ENCODE data around the gene ADCY4. TPM values are rescaled to one million over a fixed set of nuclear protein-coding genes. Genes with fewer than 3 reads are reported as not detected.

The ADCY4 gene
- total and polyA plus RNA-seq, 2 of the 8 experiments (the other 6 are each of a cell fraction or from before 2014, with no cell fraction given), result 0.27 to 0.35 TPM

GRCh38 chr14:24290746-24291145 is 44.1 kb downstream of the ADCY4 start (continued):
- no peak for TF ChIP-seq SP1 (IDR thresholded peaks at IDR 0.05; ENCODE audit: low read depth, low read length)
- TF ChIP-seq SUZ12 (IDR thresholded peaks at IDR 0.05; ENCODE audit: low read length), result no peak
- TF ChIP-seq MAX (IDR thresholded peaks at IDR 0.05), result no peak
- no peak for TF ChIP-seq EZH2 (IDR thresholded peaks at IDR 0.05; ENCODE audit: low read depth, low read length, severe bottlenecking)
- TF ChIP-seq BCL11A (IDR thresholded peaks at IDR 0.05; ENCODE audit: low read depth in 2 of 2, low read length in 2 of 2), result no peak
